Activated CD8-positive, alpha-beta memory T cell treated with anti-CD3 and anti-CD28 coated beads for 24 hours (primary cell): ENCODE data around the gene PCSK1N.

Source experiments
- DNase-seq: peaks from one replicate; pipeline ENCODE4 v3.0.0-alpha.2; 2020

Gene PCSK1N

GRCh38 chrX:48787505-48788443, 47.6 kb downstream of the PCSK1N start:
- DNase-seq = no peak

DNA sequence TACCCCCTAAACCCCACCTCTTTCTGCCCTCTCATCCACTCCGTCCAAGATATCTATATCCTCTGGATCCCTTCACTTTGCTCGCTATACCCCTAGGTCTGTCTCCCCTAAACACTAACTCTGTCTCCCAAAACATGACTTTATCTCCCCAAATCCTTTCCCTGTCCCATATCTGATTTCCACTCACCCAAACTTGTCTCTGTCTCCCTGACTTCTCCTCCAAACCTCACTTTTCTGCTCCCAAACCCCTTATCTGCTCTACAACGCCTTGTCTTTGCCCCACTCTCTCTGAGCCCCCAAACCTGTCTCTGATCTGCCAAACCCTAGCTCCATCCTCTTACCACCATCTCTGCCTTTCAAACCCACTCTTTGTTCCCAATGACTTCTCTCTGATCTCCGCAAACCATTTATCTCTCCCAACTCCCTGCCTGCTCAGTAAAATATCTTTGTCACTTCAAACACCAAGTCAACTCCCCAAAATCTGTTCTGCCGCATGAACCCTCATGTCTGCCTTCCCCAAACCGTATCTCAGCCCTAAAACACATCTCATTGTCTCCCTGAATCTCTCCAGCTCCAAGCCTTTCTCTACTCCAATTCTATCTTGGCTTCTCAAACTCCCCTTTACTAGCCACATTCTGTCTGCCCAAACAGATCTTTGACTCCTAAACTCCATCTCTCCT, 48.4 kb downstream of the PCSK1N start:
- no peak for DNase-seq

GRCh38 chrX:48786341-48786800, 49.0 kb downstream of the PCSK1N start, which contains the start of gene GATA1:
Gene GATA1, plus strand, starts transcription at chrX:48786590. Its CDS starts 4,520 bp downstream, at chrX:48791110.
- no peak for DNase-seq

- DNase-seq = no peak
Measured at GRCh38 chrX:48785540-48786214, 49.7 kb downstream of the PCSK1N start.

DNA sequence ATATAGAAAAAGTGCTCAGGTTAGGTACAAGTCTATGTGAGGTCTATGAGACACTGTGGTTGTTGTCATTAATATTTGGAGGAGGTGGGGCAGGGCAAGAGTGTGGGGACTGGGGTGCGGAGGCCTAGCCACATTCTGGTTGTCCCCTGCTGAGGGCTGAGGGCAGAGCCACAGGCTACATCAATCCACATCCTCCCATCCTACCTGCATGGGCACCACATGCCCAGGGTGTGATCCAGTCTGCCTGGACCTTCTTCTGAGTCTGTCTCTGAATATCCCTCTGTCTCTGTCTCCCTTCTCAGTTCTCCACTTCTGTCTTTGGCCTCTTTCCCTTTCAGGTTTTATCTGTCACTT, 50.2 kb downstream of the PCSK1N start:
- DNase-seq = no peak

DNA sequence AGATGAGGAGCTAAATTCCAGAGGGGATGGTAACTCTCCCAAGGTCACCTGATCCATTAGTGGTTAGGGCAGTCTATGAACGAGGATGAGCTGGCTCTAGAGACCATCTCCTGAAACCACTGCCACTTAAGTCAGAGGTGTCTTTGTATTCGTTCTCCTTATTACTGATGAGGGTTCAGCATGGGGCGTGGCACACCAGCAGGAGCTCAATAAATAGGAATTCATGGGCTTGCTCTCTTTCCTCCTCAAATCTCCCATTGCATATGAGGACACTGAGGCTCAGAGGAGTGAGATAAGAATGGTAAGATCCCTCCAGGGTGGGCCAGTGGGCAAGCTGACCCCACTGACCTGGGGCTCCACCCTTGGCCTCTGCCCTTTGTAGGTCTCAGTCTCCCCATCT, 50.7 kb downstream of the PCSK1N start:
- no peak for DNase-seq

GRCh38 chrX:48782795-48783194, 52.6 kb downstream of the PCSK1N start:
- DNase-seq = no peak

GRCh38 chrX:48782216-48782615, 53.2 kb downstream of the PCSK1N start:
- no peak for DNase-seq

GRCh38 chrX:48781705-48782104, 53.7 kb downstream of the PCSK1N start:
- no peak for DNase-seq
